HEK293 (cell line): Measurements from ENCODE around the gene SELENOP.

Experiments
- MEIS1 ChIP-seq: sonication (generic); formaldehyde crosslinking; IDR thresholded peaks from 2 replicates; pipeline ENCODE4 v1.8.1; 2022; ENCODE audit warnings: missing genetic modification reagents, mild to moderate bottlenecking, borderline replicate concordance
- MYNN ChIP-seq: fragments of 450-650 bp; formaldehyde crosslinking; IDR thresholded peaks from 2 replicates; pipeline ENCODE4 v1.5.1; 2016; ENCODE audit warnings: missing biosample characterization, missing genetic modification characterization, borderline replicate concordance
- ZBTB17 ChIP-seq: fragments of 450-650 bp; formaldehyde crosslinking; IDR thresholded peaks from 2 replicates; pipeline ENCODE4 v1.5.1; 2016; ENCODE audit warnings: missing biosample characterization, missing genetic modification characterization
- ZNF169 ChIP-seq: fragments of 450-650 bp; formaldehyde crosslinking; IDR thresholded peaks from 2 replicates; pipeline ENCODE4 v1.5.1; 2016; ENCODE audit warnings: missing biosample characterization, missing genetic modification characterization
- ZNF174 ChIP-seq: fragments of 450-650 bp; formaldehyde crosslinking; IDR thresholded peaks from 2 replicates; pipeline ENCODE4 v1.5.0; 2017; ENCODE audit warnings: missing biosample characterization, mild to moderate bottlenecking, missing genetic modification characterization
- ZNF629 ChIP-seq: fragments of 450-650 bp; formaldehyde crosslinking; IDR thresholded peaks from 2 replicates; pipeline ENCODE4 v1.5.1; 2017; ENCODE audit warnings: missing biosample characterization, missing genetic modification characterization
- ZNF654 ChIP-seq: fragments of 450-650 bp; formaldehyde crosslinking; IDR thresholded peaks from 2 replicates; pipeline ENCODE4 v1.5.1; 2016; ENCODE audit warnings: low read depth, missing biosample characterization, missing genetic modification characterization
- TF ChIP-seq, protein P1 (sequence below): fragments of 450-650 bp; formaldehyde crosslinking; optimal IDR thresholded peaks from 2 replicates; pipeline ENCODE3; 2016; ENCODE audit warnings: missing biosample characterization, mild to moderate bottlenecking, missing genetic modification characterization
- TF ChIP-seq, protein P2 (sequence below): fragments of 450-650 bp; formaldehyde crosslinking; IDR thresholded peaks from 2 replicates; pipeline ENCODE4 v1.5.1; 2016; ENCODE audit warnings: missing biosample characterization, missing genetic modification characterization
- TF ChIP-seq, protein P3 (sequence below): fragments of 450-650 bp; formaldehyde crosslinking; IDR thresholded peaks from 2 replicates; pipeline ENCODE4 v1.5.1; 2017; ENCODE audit warnings: missing biosample characterization, missing genetic modification characterization
- TF ChIP-seq, protein P4 (sequence below): fragments of 450-650 bp; formaldehyde crosslinking; IDR thresholded peaks from 2 replicates; pipeline ENCODE4 v1.5.1; 2016; ENCODE audit warnings: missing biosample characterization, missing genetic modification characterization, low read depth

DNA sequence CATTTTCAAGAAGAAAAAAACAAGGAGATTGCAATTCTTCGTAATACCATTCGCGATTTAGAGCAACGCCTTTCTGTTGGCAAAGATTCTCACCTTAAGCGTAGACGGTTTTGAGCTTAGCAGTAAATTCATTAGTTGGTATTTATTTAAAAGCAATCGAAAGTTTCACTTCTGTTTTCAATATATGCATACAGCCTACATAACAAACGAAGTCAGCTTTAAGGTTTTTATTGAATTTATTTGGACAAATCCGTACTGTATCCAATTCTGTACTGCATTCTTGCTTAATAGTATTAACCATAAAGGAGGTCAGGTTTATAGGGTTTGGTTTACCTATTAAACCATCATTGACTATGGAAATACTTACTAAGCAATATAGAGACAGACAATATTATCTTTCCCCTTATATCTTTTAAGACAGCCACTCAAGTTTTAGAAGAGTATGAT lies 12.0 kb downstream of the SELENOP start:
- TF ChIP-seq ZNF629 (tag by site-specific recombination) (no peak), MEIS1 (no peak), ZNF169 (no peak), ZNF174 (tag by site-specific recombination) (no peak), MYNN (no peak), ZBTB17 (tag by site-specific recombination) (no peak), ZNF654 (tag by site-specific recombination) (no peak)
- TF ChIP-seq, protein P1, sequence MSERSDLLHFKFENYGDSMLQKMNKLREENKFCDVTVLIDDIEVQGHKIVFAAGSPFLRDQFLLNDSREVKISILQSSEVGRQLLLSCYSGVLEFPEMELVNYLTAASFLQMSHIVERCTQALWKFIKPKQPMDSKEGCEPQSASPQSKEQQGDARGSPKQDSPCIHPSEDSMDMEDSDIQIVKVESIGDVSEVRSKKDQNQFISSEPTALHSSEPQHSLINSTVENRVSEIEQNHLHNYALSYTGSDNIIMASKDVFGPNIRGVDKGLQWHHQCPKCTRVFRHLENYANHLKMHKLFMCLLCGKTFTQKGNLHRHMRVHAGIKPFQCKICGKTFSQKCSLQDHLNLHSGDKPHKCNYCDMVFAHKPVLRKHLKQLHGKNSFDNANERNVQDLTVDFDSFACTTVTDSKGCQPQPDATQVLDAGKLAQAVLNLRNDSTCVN (tag by site-specific recombination) = no peak
- TF ChIP-seq, protein P2, sequence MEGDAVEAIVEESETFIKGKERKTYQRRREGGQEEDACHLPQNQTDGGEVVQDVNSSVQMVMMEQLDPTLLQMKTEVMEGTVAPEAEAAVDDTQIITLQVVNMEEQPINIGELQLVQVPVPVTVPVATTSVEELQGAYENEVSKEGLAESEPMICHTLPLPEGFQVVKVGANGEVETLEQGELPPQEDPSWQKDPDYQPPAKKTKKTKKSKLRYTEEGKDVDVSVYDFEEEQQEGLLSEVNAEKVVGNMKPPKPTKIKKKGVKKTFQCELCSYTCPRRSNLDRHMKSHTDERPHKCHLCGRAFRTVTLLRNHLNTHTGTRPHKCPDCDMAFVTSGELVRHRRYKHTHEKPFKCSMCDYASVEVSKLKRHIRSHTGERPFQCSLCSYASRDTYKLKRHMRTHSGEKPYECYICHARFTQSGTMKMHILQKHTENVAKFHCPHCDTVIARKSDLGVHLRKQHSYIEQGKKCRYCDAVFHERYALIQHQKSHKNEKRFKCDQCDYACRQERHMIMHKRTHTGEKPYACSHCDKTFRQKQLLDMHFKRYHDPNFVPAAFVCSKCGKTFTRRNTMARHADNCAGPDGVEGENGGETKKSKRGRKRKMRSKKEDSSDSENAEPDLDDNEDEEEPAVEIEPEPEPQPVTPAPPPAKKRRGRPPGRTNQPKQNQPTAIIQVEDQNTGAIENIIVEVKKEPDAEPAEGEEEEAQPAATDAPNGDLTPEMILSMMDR (tag by site-specific recombination) = no peak
- TF ChIP-seq, protein P3, sequence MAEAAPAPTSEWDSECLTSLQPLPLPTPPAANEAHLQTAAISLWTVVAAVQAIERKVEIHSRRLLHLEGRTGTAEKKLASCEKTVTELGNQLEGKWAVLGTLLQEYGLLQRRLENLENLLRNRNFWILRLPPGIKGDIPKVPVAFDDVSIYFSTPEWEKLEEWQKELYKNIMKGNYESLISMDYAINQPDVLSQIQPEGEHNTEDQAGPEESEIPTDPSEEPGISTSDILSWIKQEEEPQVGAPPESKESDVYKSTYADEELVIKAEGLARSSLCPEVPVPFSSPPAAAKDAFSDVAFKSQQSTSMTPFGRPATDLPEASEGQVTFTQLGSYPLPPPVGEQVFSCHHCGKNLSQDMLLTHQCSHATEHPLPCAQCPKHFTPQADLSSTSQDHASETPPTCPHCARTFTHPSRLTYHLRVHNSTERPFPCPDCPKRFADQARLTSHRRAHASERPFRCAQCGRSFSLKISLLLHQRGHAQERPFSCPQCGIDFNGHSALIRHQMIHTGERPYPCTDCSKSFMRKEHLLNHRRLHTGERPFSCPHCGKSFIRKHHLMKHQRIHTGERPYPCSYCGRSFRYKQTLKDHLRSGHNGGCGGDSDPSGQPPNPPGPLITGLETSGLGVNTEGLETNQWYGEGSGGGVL (tag by site-specific recombination) = no peak
- TF ChIP-seq, protein P4, sequence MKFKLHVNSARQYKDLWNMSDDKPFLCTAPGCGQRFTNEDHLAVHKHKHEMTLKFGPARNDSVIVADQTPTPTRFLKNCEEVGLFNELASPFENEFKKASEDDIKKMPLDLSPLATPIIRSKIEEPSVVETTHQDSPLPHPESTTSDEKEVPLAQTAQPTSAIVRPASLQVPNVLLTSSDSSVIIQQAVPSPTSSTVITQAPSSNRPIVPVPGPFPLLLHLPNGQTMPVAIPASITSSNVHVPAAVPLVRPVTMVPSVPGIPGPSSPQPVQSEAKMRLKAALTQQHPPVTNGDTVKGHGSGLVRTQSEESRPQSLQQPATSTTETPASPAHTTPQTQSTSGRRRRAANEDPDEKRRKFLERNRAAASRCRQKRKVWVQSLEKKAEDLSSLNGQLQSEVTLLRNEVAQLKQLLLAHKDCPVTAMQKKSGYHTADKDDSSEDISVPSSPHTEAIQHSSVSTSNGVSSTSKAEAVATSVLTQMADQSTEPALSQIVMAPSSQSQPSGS (tag by site-specific recombination) = no peak
